ENCODE measurements around the gene CPEB4.

GRCh38 chr5:173925449-173926071 lies 37.4 kb downstream of the CPEB4 start:
- no peak for TF ChIP-seq POLR2A (IDR thresholded peaks at IDR 0.05; ENCODE audit: borderline replicate concordance, extremely low read depth, insufficient read depth, insufficient read length)
- peak; percentile 44 to 72 (median 72); a peak in 5 of 6 replicates for TF ChIP-seq CTCF (IDR thresholded peaks at IDR 0.05 in 2 of 3, conservative IDR thresholded peaks at IDR 0.05 in 1 of 3; ENCODE audit: borderline replicate concordance in 1 of 3, insufficient read depth in 1 of 3, low read depth in 2 of 3, low read length in 2 of 3)
- TF ChIP-seq, protein P1, sequence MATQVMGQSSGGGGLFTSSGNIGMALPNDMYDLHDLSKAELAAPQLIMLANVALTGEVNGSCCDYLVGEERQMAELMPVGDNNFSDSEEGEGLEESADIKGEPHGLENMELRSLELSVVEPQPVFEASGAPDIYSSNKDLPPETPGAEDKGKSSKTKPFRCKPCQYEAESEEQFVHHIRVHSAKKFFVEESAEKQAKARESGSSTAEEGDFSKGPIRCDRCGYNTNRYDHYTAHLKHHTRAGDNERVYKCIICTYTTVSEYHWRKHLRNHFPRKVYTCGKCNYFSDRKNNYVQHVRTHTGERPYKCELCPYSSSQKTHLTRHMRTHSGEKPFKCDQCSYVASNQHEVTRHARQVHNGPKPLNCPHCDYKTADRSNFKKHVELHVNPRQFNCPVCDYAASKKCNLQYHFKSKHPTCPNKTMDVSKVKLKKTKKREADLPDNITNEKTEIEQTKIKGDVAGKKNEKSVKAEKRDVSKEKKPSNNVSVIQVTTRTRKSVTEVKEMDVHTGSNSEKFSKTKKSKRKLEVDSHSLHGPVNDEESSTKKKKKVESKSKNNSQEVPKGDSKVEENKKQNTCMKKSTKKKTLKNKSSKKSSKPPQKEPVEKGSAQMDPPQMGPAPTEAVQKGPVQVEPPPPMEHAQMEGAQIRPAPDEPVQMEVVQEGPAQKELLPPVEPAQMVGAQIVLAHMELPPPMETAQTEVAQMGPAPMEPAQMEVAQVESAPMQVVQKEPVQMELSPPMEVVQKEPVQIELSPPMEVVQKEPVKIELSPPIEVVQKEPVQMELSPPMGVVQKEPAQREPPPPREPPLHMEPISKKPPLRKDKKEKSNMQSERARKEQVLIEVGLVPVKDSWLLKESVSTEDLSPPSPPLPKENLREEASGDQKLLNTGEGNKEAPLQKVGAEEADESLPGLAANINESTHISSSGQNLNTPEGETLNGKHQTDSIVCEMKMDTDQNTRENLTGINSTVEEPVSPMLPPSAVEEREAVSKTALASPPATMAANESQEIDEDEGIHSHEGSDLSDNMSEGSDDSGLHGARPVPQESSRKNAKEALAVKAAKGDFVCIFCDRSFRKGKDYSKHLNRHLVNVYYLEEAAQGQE (IDR thresholded peaks at IDR 0.05; ENCODE audit: low read depth): no peak
- TF ChIP-seq, protein P2, sequence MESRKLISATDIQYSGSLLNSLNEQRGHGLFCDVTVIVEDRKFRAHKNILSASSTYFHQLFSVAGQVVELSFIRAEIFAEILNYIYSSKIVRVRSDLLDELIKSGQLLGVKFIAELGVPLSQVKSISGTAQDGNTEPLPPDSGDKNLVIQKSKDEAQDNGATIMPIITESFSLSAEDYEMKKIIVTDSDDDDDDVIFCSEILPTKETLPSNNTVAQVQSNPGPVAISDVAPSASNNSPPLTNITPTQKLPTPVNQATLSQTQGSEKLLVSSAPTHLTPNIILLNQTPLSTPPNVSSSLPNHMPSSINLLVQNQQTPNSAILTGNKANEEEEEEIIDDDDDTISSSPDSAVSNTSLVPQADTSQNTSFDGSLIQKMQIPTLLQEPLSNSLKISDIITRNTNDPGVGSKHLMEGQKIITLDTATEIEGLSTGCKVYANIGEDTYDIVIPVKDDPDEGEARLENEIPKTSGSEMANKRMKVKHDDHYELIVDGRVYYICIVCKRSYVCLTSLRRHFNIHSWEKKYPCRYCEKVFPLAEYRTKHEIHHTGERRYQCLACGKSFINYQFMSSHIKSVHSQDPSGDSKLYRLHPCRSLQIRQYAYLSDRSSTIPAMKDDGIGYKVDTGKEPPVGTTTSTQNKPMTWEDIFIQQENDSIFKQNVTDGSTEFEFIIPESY (IDR thresholded peaks at IDR 0.05; ENCODE audit: extremely low read depth, insufficient replicate concordance, low read length): no peak
- TF ChIP-seq, protein P3, sequence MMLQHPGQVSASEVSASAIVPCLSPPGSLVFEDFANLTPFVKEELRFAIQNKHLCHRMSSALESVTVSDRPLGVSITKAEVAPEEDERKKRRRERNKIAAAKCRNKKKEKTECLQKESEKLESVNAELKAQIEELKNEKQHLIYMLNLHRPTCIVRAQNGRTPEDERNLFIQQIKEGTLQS (IDR thresholded peaks at IDR 0.05): no peak
